CD14-positive monocyte (primary cell): ENCODE measurements around the gene TPCN1. TPM values are rescaled to one million over a fixed set of nuclear protein-coding genes. Genes with fewer than 3 reads are reported as not detected.

Experiments
- DNase-seq, 3 donors: peaks; one replicate each; pipeline ENCODE4 v3.0.0-alpha.2; 2011 to 2022
- H2AFZ ChIP-seq: 2 replicates; pipeline ENCODE4 v1.6.0; 2012; ENCODE audit warnings: mild to moderate bottlenecking, low read depth, low read length, inconsistent platforms; ENCODE audit not compliant: insufficient read depth, poor library complexity, severe bottlenecking
- H3K27ac ChIP-seq, 2 donors: 1 replicate in 1 of 2; 2 replicates in 1 of 2; pipeline ENCODE4 v1.5.1; 2012 to 2013; ENCODE audit warnings: low read length in 2 of 2, control low read depth in 1 of 2, inconsistent platforms in 1 of 2, low read depth in 1 of 2, mild to moderate bottlenecking in 1 of 2
- H3K27me3 ChIP-seq, 2 donors: one replicate each; pipeline versions ENCODE4 v1.6.0 to v1.6.1; 2011 to 2013; ENCODE audit warnings: low read length in 2 of 2; ENCODE audit not compliant: control insufficient read depth in 2 of 2, insufficient read depth in 2 of 2
- H3K36me3 ChIP-seq, 2 donors: replicated peaks in 1 of 2; 1 replicate in 1 of 2; 2 replicates in 1 of 2; pipeline versions ENCODE4 v1.5.1 to v1.6.1; 2012 to 2013; ENCODE audit warnings: low read length in 2 of 2, control low read depth in 1 of 2, inconsistent platforms in 1 of 2, mild to moderate bottlenecking in 1 of 2; ENCODE audit not compliant: insufficient read depth in 2 of 2, control insufficient read depth in 1 of 2
- H3K4me1 ChIP-seq, 2 donors: 1 replicate in 1 of 2; 2 replicates in 1 of 2; pipeline versions ENCODE4 v1.5.1 to v1.6.1; 2012 to 2013; ENCODE audit warnings: low read length in 2 of 2, control low read depth in 1 of 2, inconsistent platforms in 1 of 2, mild to moderate bottlenecking in 1 of 2, moderate library complexity in 1 of 2; ENCODE audit not compliant: insufficient read depth in 2 of 2, control insufficient read depth in 1 of 2
- H3K4me2 ChIP-seq: replicated peaks from 2 replicates; pipeline ENCODE3; 2012; ENCODE audit warnings: low read length, moderate library complexity, mild to moderate bottlenecking; ENCODE audit not compliant: poor library complexity, severe bottlenecking; ENCODE audit errors: extremely low read depth
- H3K4me3 ChIP-seq, 3 experiments: fragments of 200-600 bp in 1 of 3; sonication (generic) in 1 of 3; replicated peaks in 1 of 3; 1 replicate in 2 of 3; 2 replicates in 1 of 3; pipeline ENCODE4 v1.5.1; 2011 to 2013; ENCODE audit warnings: low read length in 3 of 3, mild to moderate bottlenecking in 3 of 3, control low read depth in 2 of 3, low read depth in 2 of 3, inconsistent platforms in 1 of 3, moderate library complexity in 1 of 3
- H3K79me2 ChIP-seq: 2 replicates; pipeline ENCODE4 v1.6.0; 2012; ENCODE audit warnings: mild to moderate bottlenecking, control low read depth, inconsistent platforms, low read length, moderate library complexity; ENCODE audit not compliant: insufficient read depth
- H3K9ac ChIP-seq: 2 replicates; pipeline ENCODE4 v1.6.0; 2017; ENCODE audit warnings: low read length, mild to moderate bottlenecking; ENCODE audit not compliant: insufficient read depth, poor library complexity, severe bottlenecking
- H3K9me3 ChIP-seq, 2 donors: replicated peaks in 1 of 2; 1 replicate in 1 of 2; 2 replicates in 1 of 2; pipeline versions ENCODE4 v1.5.1 to v1.6.1; 2012 to 2013; ENCODE audit warnings: low read length in 2 of 2, control low read depth in 1 of 2; ENCODE audit not compliant: control insufficient read depth in 1 of 2, insufficient read depth in 1 of 2
- H4K20me1 ChIP-seq: 2 replicates; pipeline ENCODE4 v1.6.0; 2012; ENCODE audit warnings: mild to moderate bottlenecking, low read length, control low read depth, moderate library complexity; ENCODE audit not compliant: insufficient read depth
- H3K27ac Mint-ChIP-seq, 7 donors: one replicate each; pipeline ENCODE4 v1.8.0; 2020; ENCODE audit warnings: mild to moderate bottlenecking in 7 of 7, mixed read lengths in 7 of 7, moderate library complexity in 6 of 7, inconsistent platforms in 2 of 7
- H3K27me3 Mint-ChIP-seq, 3 donors: one replicate each; pipeline ENCODE4 v1.8.0; 2021 to 2022; ENCODE audit warnings: low read depth in 3 of 3, mild to moderate bottlenecking in 3 of 3, mixed read lengths in 3 of 3, moderate library complexity in 3 of 3, inconsistent platforms in 1 of 3
- H3K36me3 Mint-ChIP-seq, 2 donors: one replicate each; pipeline ENCODE4 v1.8.0; 2020; ENCODE audit warnings: mixed read lengths in 2 of 2, inconsistent platforms in 1 of 2, mild to moderate bottlenecking in 1 of 2
- H3K4me1 Mint-ChIP-seq: one replicate; pipeline ENCODE4 v1.8.0; 2020; ENCODE audit warnings: mild to moderate bottlenecking, mixed read lengths
- H3K4me3 Mint-ChIP-seq, 2 donors: one replicate each; pipeline ENCODE4 v1.8.0; 2020; ENCODE audit warnings: mild to moderate bottlenecking in 2 of 2, mixed read lengths in 2 of 2, moderate library complexity in 1 of 2
- H3K9me3 Mint-ChIP-seq, 7 donors: one replicate each; pipeline ENCODE4 v1.8.0; 2020 to 2022; ENCODE audit warnings: mixed read lengths in 7 of 7, mild to moderate bottlenecking in 6 of 7, moderate library complexity in 6 of 7, inconsistent platforms in 2 of 7
- WGBS: methylation state at CpG from one replicate; pipeline ENCODE4 v1.1.5; 2013; ENCODE audit warnings: missing lambda C conversion rate; ENCODE audit not compliant: insufficient coverage; 5-methylcytosine and 5-hydroxymethylcytosine counted together
- intact Hi-C, 2 donors: fragments of 100-400 bp; cut with micrococcal nuclease; formaldehyde crosslinking; loops; one replicate each; pipeline versions ENCODE4 v1.15.0 to v1.15.1; 2023
- polyA plus RNA-seq, 3 donors: library from polyadenylated mRNA; depleted of rRNA in 1 of 3; unstranded in 2 of 3; stranded (reverse) in 1 of 3; fragments of 300-500 nt in 2 of 3; fragments of >200 nt in 1 of 3; fragmentation: Illumina TruSeq in 2 of 3; gene quantifications; 1 replicate in 2 of 3; 2 replicates in 1 of 3; pipeline ENCODE4 v1.2.3, GENCODE V29; 2012 to 2021
- TF ChIP-seq, protein P1 (sequence below): fragments of 200-600 bp; IDR thresholded peaks from one replicate; pipeline ENCODE4 v1.8.0; 2022; ENCODE audit warnings: antibody characterized with exemption, mild to moderate bottlenecking

Gene TPCN1
- polyA plus RNA-seq, 3 donors: 20.4 to 110 (median 34.9) TPM

DNA sequence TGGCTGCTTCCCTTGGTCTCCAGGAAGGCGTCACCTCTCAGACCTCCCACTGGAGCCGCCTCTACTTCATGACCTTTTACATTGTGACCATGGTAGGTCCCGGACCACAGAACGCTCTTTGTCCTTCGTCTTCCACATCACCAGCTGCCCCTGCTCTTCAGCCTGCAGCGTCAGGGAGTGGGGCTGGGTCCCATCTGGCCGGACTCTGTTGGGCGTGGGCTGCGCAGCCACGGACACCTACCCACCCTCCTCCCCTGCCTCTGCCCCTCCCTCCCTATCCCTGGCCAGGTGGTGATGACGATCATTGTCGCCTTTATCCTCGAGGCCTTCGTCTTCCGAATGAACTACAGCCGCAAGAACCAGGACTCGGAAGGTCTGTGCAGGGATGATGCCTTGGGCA lies 70.3 kb downstream of the TPCN1 start:
- H3K4me3 Mint-ChIP-seq: no peak overlapping the region
- peaks cover 8% of the 10 kb centered on the region for H4K20me1 ChIP-seq
- peaks cover 86 to 99% of the 10 kb centered on the region in 2 donors for H3K36me3 Mint-ChIP-seq
- no peaks in the 10 kb centered on the region for H3K27me3 ChIP-seq
- peaks cover 99 to 100% of the 10 kb centered on the region in 2 donors for H3K36me3 ChIP-seq
- no peak overlapping the region for H3K4me3 ChIP-seq
- no peak overlapping the region for H3K27ac ChIP-seq
- no peaks in the 10 kb centered on the region for H3K4me1 Mint-ChIP-seq
- no peak overlapping the region for H3K4me2 ChIP-seq
- no peak for DNase-seq
- H3K4me1 ChIP-seq: no peaks in the 10 kb centered on the region
- H3K27me3 Mint-ChIP-seq: peaks cover 0 to 2% (median 0%) of the 10 kb centered on the region in 3 donors
- H3K27ac Mint-ChIP-seq: peak overlapping the region in 1 of 7 donors; percentile 22
- no peaks in the 10 kb centered on the region for H3K9me3 Mint-ChIP-seq
- H3K79me2 ChIP-seq: no peaks in the 10 kb centered on the region
- H3K9ac ChIP-seq: no peak overlapping the region
- H2AFZ ChIP-seq: no peak overlapping the region
- TF ChIP-seq, protein P1, sequence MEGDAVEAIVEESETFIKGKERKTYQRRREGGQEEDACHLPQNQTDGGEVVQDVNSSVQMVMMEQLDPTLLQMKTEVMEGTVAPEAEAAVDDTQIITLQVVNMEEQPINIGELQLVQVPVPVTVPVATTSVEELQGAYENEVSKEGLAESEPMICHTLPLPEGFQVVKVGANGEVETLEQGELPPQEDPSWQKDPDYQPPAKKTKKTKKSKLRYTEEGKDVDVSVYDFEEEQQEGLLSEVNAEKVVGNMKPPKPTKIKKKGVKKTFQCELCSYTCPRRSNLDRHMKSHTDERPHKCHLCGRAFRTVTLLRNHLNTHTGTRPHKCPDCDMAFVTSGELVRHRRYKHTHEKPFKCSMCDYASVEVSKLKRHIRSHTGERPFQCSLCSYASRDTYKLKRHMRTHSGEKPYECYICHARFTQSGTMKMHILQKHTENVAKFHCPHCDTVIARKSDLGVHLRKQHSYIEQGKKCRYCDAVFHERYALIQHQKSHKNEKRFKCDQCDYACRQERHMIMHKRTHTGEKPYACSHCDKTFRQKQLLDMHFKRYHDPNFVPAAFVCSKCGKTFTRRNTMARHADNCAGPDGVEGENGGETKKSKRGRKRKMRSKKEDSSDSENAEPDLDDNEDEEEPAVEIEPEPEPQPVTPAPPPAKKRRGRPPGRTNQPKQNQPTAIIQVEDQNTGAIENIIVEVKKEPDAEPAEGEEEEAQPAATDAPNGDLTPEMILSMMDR: no peak
- intact Hi-C loops: no loop called here
- H3K9me3 ChIP-seq: no peaks in the 10 kb centered on the region
- WGBS: 98% methylated on average over 16 of the region's 17 CpGs

DNA sequence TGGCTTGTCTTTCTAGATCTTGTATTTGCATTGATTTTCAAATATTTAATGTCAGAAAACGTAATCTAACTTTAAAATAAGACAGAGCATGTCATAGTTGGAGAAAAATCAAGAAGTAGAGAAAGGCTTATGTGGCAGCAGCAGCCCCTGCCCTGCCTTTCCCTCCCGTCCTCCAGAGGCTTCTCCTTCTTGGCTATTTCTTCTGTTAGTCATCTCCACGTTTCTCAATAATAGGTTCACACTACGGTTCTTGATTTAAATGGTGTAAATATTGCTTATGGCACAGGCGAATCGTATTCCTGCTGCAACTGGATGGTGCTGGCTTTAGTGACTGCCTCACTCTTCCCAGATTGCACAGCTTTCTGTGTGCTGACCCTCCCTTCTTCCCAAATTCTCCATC lies 70.8 kb downstream of the TPCN1 start:
- Mint-ChIP-seq H3K36me3 (peaks cover 86 to 99% of the 10 kb centered on the region in 2 donors), H3K4me3 (no peak overlapping the region), H3K27me3 (peaks cover 0 to 2% (median 0%) of the 10 kb centered on the region in 3 donors), H3K9me3 (peaks cover 0 to 1% (median 0%) of the 10 kb centered on the region in 7 donors), H3K4me1 (no peaks in the 10 kb centered on the region), H3K27ac (peak overlapping the region in 1 of 7 donors; percentile 34)
- Histone ChIP-seq H4K20me1 (peaks cover 13% of the 10 kb centered on the region), H3K79me2 (no peaks in the 10 kb centered on the region), H3K27ac (no peak overlapping the region), H3K27me3 (no peaks in the 10 kb centered on the region), H3K9me3 (no peaks in the 10 kb centered on the region), H3K36me3 (peaks cover 98 to 100% of the 10 kb centered on the region in 2 donors), H2AFZ (no peak overlapping the region), H3K9ac (no peak overlapping the region), H3K4me2 (no peak overlapping the region), H3K4me3 (no peak overlapping the region), H3K4me1 (no peaks in the 10 kb centered on the region)
- TF ChIP-seq, protein P1: no peak
- no peak for DNase-seq
- no CpG with 5 or more reads among the region's 6 CpGs for WGBS
- intact Hi-C loops: no loop called here
